Astrocyte (in vitro differentiated cells and primary cell): Measurements from ENCODE around the gene PCDHGB4. TPM values are rescaled to one million over a fixed set of nuclear protein-coding genes. Genes with fewer than 3 reads are reported as not detected.
"Not testable (repeated sequence)": the region's sequence is repeated elsewhere in the genome, so short reads cannot be mapped to it uniquely, and the experiment has no call there.

Source experiments
- DNase-seq: peaks from one replicate; pipeline ENCODE4 v3.0.0-alpha.2; 2010; ENCODE audit warnings: low read depth
- FAIRE-seq: peaks from 2 replicates; lab custom pipeline; 2011; peaks lifted over from hg19 to GRCh38; lab: Jason Lieb, UNC
- H2AFZ ChIP-seq: 2 replicates; pipeline ENCODE4 v1.6.0; 2012; ENCODE audit warnings: low read depth, low read length, inconsistent platforms
- H3K27ac ChIP-seq: 2 replicates; pipeline ENCODE4 v1.5.1; 2011; ENCODE audit warnings: low read depth, low read length, inconsistent platforms
- H3K27me3 ChIP-seq: 2 replicates; pipeline ENCODE4 v1.6.0; 2011; ENCODE audit warnings: low read length, inconsistent platforms; ENCODE audit not compliant: insufficient read depth
- H3K36me3 ChIP-seq: 2 replicates; pipeline ENCODE4 v1.5.1; 2011; ENCODE audit warnings: low read length, inconsistent platforms; ENCODE audit not compliant: insufficient read depth
- H3K4me1 ChIP-seq: 2 replicates; pipeline ENCODE4 v1.5.1; 2011; ENCODE audit warnings: low read length, inconsistent platforms; ENCODE audit not compliant: insufficient read depth
- H3K4me2 ChIP-seq: 2 replicates; pipeline ENCODE4 v1.6.0; 2012; ENCODE audit warnings: low read length, inconsistent platforms
- H3K4me3 ChIP-seq: 2 replicates; pipeline ENCODE4 v1.5.1; 2011; ENCODE audit warnings: low read depth, mild to moderate bottlenecking, low read length, inconsistent platforms; ENCODE audit not compliant: insufficient read depth
- H3K79me2 ChIP-seq: 2 replicates; pipeline ENCODE4 v1.6.0; 2012; ENCODE audit warnings: mild to moderate bottlenecking, low read length, inconsistent platforms; ENCODE audit not compliant: insufficient read depth
- H3K9ac ChIP-seq: 2 replicates; pipeline ENCODE4 v1.6.0; 2012; ENCODE audit warnings: mild to moderate bottlenecking, low read length, inconsistent platforms
- H3K9me3 ChIP-seq: 2 replicates; pipeline ENCODE4 v1.5.1; 2012; ENCODE audit warnings: low read depth, mild to moderate bottlenecking, low read length, inconsistent platforms; ENCODE audit not compliant: insufficient read depth
- H4K20me1 ChIP-seq: 2 replicates; pipeline ENCODE4 v1.6.0; 2012; ENCODE audit warnings: low read length, inconsistent platforms; ENCODE audit not compliant: insufficient read depth
- H3K27ac Mint-ChIP-seq: one replicate; pipeline ENCODE4 v1.8.0; 2021; ENCODE audit warnings: mild to moderate bottlenecking, mixed read lengths; ENCODE audit not compliant: unreplicated experiment
- H3K27me3 Mint-ChIP-seq: one replicate; pipeline ENCODE4 v1.8.0; 2021; ENCODE audit warnings: low read depth, mixed read lengths; ENCODE audit not compliant: unreplicated experiment
- H3K36me3 Mint-ChIP-seq: one replicate; pipeline ENCODE4 v1.8.0; 2021; ENCODE audit warnings: low read depth, mixed read lengths; ENCODE audit not compliant: unreplicated experiment
- H3K4me1 Mint-ChIP-seq: one replicate; pipeline ENCODE4 v1.8.0; 2021; ENCODE audit warnings: low read depth, mixed read lengths; ENCODE audit not compliant: unreplicated experiment
- H3K4me3 Mint-ChIP-seq: one replicate; pipeline ENCODE4 v1.8.0; 2021; ENCODE audit warnings: mild to moderate bottlenecking, moderate library complexity, mixed read lengths; ENCODE audit not compliant: unreplicated experiment
- H3K9me3 Mint-ChIP-seq: one replicate; pipeline ENCODE4 v1.8.0; 2021; ENCODE audit warnings: mild to moderate bottlenecking, mixed read lengths; ENCODE audit not compliant: unreplicated experiment
- EZH2 ChIP-seq: IDR thresholded peaks from 2 replicates; pipeline ENCODE4 v1.6.1; 2012; ENCODE audit warnings: mild to moderate bottlenecking, low read length, inconsistent platforms; ENCODE audit not compliant: insufficient read depth
- total RNA-seq: library from RNA; stranded (reverse); gene quantifications from 2 replicates; pipeline ENCODE4 v1.2.1, GENCODE V29; 2021
- TF ChIP-seq, protein P1 (sequence below): IDR thresholded peaks from 2 replicates; pipeline ENCODE4 v1.5.1; 2011; ENCODE audit warnings: low read depth, mild to moderate bottlenecking, inconsistent platforms, low read length, moderate library complexity; ENCODE audit not compliant: insufficient read depth

PCDHGB4 gene
- total RNA-seq, 1 donor from 2014 or later = 13.6 TPM

DNA sequence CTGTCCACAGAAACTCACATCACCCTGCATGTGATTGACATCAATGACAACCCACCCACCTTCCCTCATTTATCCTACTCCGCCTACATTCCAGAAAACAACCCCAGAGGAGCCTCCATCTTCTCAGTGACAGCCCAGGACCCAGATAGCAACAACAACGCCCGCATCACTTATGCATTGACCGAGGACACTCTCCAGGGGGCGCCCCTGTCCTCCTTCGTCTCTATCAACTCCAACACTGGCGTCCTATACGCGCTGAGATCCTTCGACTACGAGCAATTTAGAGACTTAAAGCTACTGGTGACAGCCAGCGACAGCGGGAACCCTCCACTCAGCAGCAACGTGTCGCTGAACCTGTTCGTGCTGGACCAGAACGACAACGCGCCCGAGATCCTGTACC lies 42.2 kb upstream of the PCDHGB4 start:
- no peak for FAIRE-seq

DNA sequence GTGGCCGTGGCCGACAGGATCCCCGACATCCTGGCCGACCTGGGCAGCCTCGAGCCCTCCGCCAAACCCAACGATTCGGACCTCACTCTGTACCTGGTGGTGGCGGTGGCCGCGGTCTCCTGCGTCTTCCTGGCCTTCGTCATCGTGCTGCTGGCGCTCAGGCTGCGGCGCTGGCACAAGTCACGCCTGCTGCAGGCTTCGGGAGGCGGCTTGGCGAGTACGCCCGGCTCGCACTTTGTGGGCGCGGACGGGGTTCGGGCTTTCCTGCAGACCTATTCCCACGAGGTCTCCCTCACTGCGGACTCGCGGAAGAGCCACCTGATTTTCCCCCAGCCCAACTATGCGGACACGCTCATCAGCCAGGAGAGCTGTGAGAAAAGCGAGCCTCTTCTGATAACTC lies 41.5 kb upstream of the PCDHGB4 start:
- peaks cover 29% of the 10 kb centered on the region for H3K9me3 ChIP-seq
- H3K4me3 Mint-ChIP-seq, H3K36me3 ChIP-seq, H3K4me3 ChIP-seq, H3K9ac ChIP-seq, H3K27ac Mint-ChIP-seq, H3K36me3 Mint-ChIP-seq, H4K20me1 ChIP-seq, DNase-seq, H3K4me1 Mint-ChIP-seq, H3K27me3 ChIP-seq, H3K27ac ChIP-seq, H3K4me2 ChIP-seq, H2AFZ ChIP-seq, H3K79me2 ChIP-seq, H3K4me1 ChIP-seq, H3K27me3 Mint-ChIP-seq, FAIRE-seq: not testable (repeated sequence)
- peaks cover 36% of the 10 kb centered on the region for H3K9me3 Mint-ChIP-seq

More for the DNA sequence above, 42.2 kb upstream of the PCDHGB4 start:
- TF ChIP-seq EZH2 = no peak
- TF ChIP-seq, protein P1, sequence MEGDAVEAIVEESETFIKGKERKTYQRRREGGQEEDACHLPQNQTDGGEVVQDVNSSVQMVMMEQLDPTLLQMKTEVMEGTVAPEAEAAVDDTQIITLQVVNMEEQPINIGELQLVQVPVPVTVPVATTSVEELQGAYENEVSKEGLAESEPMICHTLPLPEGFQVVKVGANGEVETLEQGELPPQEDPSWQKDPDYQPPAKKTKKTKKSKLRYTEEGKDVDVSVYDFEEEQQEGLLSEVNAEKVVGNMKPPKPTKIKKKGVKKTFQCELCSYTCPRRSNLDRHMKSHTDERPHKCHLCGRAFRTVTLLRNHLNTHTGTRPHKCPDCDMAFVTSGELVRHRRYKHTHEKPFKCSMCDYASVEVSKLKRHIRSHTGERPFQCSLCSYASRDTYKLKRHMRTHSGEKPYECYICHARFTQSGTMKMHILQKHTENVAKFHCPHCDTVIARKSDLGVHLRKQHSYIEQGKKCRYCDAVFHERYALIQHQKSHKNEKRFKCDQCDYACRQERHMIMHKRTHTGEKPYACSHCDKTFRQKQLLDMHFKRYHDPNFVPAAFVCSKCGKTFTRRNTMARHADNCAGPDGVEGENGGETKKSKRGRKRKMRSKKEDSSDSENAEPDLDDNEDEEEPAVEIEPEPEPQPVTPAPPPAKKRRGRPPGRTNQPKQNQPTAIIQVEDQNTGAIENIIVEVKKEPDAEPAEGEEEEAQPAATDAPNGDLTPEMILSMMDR = no peak
- Histone ChIP-seq H3K9me3 (peaks cover 24% of the 10 kb centered on the region), H3K27ac (no peak overlapping the region), H3K4me3 (no peak overlapping the region), H3K9ac (no peak overlapping the region), H3K79me2 (no peaks in the 10 kb centered on the region), H3K27me3 (peaks cover 3% of the 10 kb centered on the region), H3K36me3 (no peaks in the 10 kb centered on the region), H4K20me1 (no peaks in the 10 kb centered on the region), H3K4me2 (no peak overlapping the region), H2AFZ (no peak overlapping the region), H3K4me1 (no peaks in the 10 kb centered on the region)
- no peak overlapping the region for H3K27ac Mint-ChIP-seq
- no peaks in the 10 kb centered on the region for H3K27me3 Mint-ChIP-seq
- peaks cover 36% of the 10 kb centered on the region for H3K9me3 Mint-ChIP-seq
- H3K4me1 Mint-ChIP-seq = no peaks in the 10 kb centered on the region
- DNase-seq = no peak
- H3K4me3 Mint-ChIP-seq = no peak overlapping the region
- peaks cover 3% of the 10 kb centered on the region for H3K36me3 Mint-ChIP-seq

DNA sequence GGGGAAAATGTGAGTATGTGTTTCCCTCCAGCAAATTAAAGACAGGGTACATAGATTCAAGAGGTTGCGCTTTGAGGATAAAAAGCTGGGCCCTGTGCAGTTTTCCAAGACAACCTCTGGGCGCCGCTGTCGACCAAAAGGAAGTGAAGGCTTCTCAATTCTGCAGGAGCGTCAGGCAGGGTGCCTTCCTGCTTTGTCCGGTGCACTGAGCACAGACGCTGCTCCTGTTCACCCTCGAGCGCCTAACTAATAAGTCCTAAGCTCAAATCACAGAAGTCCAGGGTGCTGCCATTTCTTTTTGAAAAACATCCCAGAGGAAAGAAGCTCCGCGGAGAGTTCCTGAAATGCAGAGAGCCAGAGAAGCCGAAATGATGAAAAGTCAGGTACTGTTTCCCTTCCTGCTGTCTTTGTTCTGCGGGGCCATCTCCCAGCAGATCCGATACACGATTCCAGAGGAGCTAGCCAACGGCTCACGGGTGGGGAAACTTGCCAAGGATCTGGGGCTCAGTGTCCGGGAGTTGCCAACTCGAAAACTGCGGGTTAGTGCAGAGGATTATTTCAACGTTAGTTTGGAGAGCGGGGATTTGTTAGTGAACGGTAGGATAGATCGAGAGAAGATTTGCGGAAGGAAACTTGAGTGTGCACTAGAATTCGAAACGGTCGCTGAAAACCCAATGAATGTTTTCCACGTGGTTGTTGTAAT lies 37.4 kb upstream of the PCDHGB4 start, which contains the start of gene PCDHGB1:
Gene PCDHGB1, plus strand, starts transcription at position 183 of the 703 bp plus-strand sequence. Its CDS starts 162 bp downstream, at position 345.
- H3K27me3 ChIP-seq = peaks cover 3% of the 10 kb centered on the region
- peak within 1 kb of the TSS; percentile 48 for H3K4me3 ChIP-seq
- no peaks in the 10 kb centered on the region for H3K4me1 ChIP-seq
- Mint-ChIP-seq H3K36me3 (peaks cover 2% of the 10 kb centered on the region), H3K4me3 (peak within 1 kb of the TSS; percentile 24), H3K4me1 (no peaks in the 10 kb centered on the region), H3K27me3 (no peaks in the 10 kb centered on the region), H3K27ac (no peak within 1 kb of the TSS), H3K9me3 (peaks cover 26% of the 10 kb centered on the region)
- H3K79me2 ChIP-seq = no peaks in the 10 kb centered on the region
- no peak for FAIRE-seq
- H2AFZ ChIP-seq = peak within 1 kb of the TSS; percentile 60
- peaks cover 31% of the 10 kb centered on the region for H3K9me3 ChIP-seq
- H3K9ac ChIP-seq = peak within 1 kb of the TSS; percentile 39
- no peak for TF ChIP-seq EZH2
- TF ChIP-seq, protein P1 = peak; percentile 40
- no peak within 1 kb of the TSS for H3K27ac ChIP-seq
- no peaks in the 10 kb centered on the region for H3K36me3 ChIP-seq
- H3K4me2 ChIP-seq = peak within 1 kb of the TSS; percentile 77
- peak; percentile 41 for DNase-seq
- H4K20me1 ChIP-seq = no peaks in the 10 kb centered on the region
